Body of pancreas (tissue), 4 donors: ENCODE data around the gene GGT6.

Experiments
- POLR2A ChIP-seq, 3 donors: fragments of 450-650 bp; IDR thresholded peaks; one replicate each; pipeline ENCODE4 v1.6.1; 2016; ENCODE audit warnings: antibody characterized with exemption in 3 of 3, mild to moderate bottlenecking in 2 of 3
- TF ChIP-seq, protein P1 (sequence below), 7 experiments: fragments of 450-650 bp in 4 of 7; fragments of 200-600 bp in 3 of 7; sonication (generic) in 3 of 7; IDR thresholded peaks; one replicate each; pipeline ENCODE4 v1.5.1; 2016 to 2019; ENCODE audit warnings: antibody characterized with exemption in 7 of 7

DNA sequence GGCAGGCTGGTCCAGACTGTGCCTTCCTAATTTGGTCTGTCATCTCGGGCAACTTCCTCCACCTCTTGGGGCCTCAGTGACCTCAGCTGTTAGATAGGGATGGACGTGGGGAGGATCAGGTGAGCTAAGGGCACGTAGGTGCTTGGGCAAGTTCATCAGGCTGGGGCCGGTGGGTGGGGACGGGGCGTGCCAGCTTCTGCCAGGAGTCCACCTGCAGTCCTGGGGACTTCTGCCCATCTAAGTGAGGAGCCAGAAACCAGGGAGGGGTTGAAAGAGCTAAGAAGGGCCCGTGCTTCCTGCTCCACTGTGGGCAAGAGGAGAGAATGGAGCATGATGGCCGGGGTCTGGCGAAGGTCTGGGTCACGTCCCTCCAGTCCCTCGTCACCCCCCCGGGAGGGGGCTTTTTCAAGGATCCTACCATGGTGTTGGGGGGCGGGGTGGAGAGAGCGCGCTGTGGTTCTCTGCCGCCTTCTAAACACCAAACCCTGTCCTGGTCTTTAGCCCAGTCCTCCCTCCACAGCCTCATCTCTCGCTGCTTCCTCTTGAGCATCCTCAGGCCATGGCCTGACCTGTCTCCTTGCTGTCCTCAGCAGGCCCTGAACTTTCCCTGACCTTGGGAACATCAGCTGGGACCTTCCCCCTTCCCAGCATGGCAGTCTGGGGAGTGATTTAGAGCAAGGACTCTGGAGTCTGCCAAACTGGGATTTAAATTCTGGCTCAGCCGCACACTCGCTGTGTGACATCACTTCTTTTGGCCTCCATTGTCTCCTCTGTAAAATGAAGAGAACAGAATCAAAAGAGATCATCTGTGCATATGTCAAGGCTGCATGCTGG lies 40.1 kb downstream of the GGT6 start:
- TF ChIP-seq, protein P1, sequence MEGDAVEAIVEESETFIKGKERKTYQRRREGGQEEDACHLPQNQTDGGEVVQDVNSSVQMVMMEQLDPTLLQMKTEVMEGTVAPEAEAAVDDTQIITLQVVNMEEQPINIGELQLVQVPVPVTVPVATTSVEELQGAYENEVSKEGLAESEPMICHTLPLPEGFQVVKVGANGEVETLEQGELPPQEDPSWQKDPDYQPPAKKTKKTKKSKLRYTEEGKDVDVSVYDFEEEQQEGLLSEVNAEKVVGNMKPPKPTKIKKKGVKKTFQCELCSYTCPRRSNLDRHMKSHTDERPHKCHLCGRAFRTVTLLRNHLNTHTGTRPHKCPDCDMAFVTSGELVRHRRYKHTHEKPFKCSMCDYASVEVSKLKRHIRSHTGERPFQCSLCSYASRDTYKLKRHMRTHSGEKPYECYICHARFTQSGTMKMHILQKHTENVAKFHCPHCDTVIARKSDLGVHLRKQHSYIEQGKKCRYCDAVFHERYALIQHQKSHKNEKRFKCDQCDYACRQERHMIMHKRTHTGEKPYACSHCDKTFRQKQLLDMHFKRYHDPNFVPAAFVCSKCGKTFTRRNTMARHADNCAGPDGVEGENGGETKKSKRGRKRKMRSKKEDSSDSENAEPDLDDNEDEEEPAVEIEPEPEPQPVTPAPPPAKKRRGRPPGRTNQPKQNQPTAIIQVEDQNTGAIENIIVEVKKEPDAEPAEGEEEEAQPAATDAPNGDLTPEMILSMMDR (IDR thresholded peaks at IDR 0.05) = no peak
- no peak for TF ChIP-seq POLR2A (IDR thresholded peaks at IDR 0.05)
